H1 (cell line): ENCODE measurements around the gene CACNA1C. TPM values are rescaled to one million over a fixed set of nuclear protein-coding genes. Genes with fewer than 3 reads are reported as not detected.

Source experiments
- CTCF ChIA-PET: fragments of 300-600 bp; sonication (Branson Sonifier 250); formaldehyde crosslinking; loops from one replicate; lab custom pipeline; 2021; ENCODE audit not compliant: partially characterized antibody; lab: Charles Lee
- POLR2A ChIA-PET: fragments of 300-600 bp; sonication (Branson Sonifier 250); formaldehyde crosslinking; loops from one replicate; lab custom pipeline; 2021; ENCODE audit warnings: inconsistent platforms; ENCODE audit not compliant: partially characterized antibody; lab: Charles Lee
- DNase-seq, 2 experiments: peaks; one replicate each; pipeline versions ENCODE4 v3.0.0 to v3.0.0-alpha.2; 2010 to 2022; ENCODE audit warnings: low spot score in 2 of 2, low read depth in 1 of 2, mixed read lengths in 1 of 2
- FAIRE-seq: peaks from 2 replicates; lab custom pipeline; 2011; peaks lifted over from hg19 to GRCh38; lab: Jason Lieb, UNC
- H2AFZ ChIP-seq: 2 replicates; pipeline ENCODE4 v1.8.1; 2012; ENCODE audit warnings: low read length, inconsistent platforms
- H2AK5ac ChIP-seq: 2 replicates; pipeline ENCODE4 v1.6.1; 2013; ENCODE audit warnings: low read depth, low read length
- H2BK120ac ChIP-seq: replicated peaks from 2 replicates; pipeline ENCODE3; 2013; ENCODE audit warnings: low read depth, low read length, inconsistent platforms
- H2BK12ac ChIP-seq: 2 replicates; pipeline ENCODE4 v1.6.1; 2013; ENCODE audit warnings: low read depth, low read length
- H2BK15ac ChIP-seq: 2 replicates; pipeline ENCODE4 v1.6.1; 2013; ENCODE audit warnings: low read length
- H2BK20ac ChIP-seq: 2 replicates; pipeline ENCODE4 v1.6.1; 2013; ENCODE audit warnings: low read length
- H2BK5ac ChIP-seq: 2 replicates; pipeline ENCODE4 v1.6.1; 2013; ENCODE audit warnings: low read depth, low read length
- H3K14ac ChIP-seq: 2 replicates; pipeline ENCODE4 v1.6.1; 2013; ENCODE audit warnings: inconsistent platforms; ENCODE audit not compliant: insufficient read length
- H3K18ac ChIP-seq: 2 replicates; pipeline ENCODE4 v1.6.1; 2013; ENCODE audit warnings: low read length; ENCODE audit errors: extremely low read depth
- H3K23ac ChIP-seq: 2 replicates; pipeline ENCODE4 v1.6.1; 2013; ENCODE audit warnings: inconsistent platforms; ENCODE audit not compliant: insufficient read length
- H3K23me2 ChIP-seq: 2 replicates; pipeline ENCODE4 v1.6.1; 2013; ENCODE audit warnings: low read depth, low read length
- H3K27ac ChIP-seq: 2 replicates; pipeline ENCODE4 v1.6.1; 2011; ENCODE audit warnings: low read depth, low read length, inconsistent platforms
- H3K27me3 ChIP-seq, 4 experiments: replicated peaks in 1 of 4; 1 replicate in 1 of 4; 2 replicates in 3 of 4; pipeline versions ENCODE4 v1.6.1 to v1.8.1; 2011 to 2013; ENCODE audit warnings: low read length in 3 of 4, mild to moderate bottlenecking in 3 of 4, inconsistent platforms in 2 of 4, mixed read lengths in 2 of 4, moderate library complexity in 1 of 4; ENCODE audit not compliant: control insufficient read depth in 3 of 4, insufficient read depth in 3 of 4; ENCODE audit errors: extremely low read depth in 1 of 4
- H3K36me3 ChIP-seq, 4 experiments: 2 replicates each; pipeline versions ENCODE4 v1.6.1 to v1.8.1; 2011 to 2013; ENCODE audit warnings: mild to moderate bottlenecking in 4 of 4, low read length in 3 of 4, moderate library complexity in 2 of 4, control low read depth in 1 of 4, inconsistent platforms in 1 of 4; ENCODE audit not compliant: insufficient read depth in 4 of 4, control insufficient read depth in 2 of 4
- H3K4ac ChIP-seq: replicated peaks from 2 replicates; pipeline ENCODE3; 2013; ENCODE audit warnings: low read length, low read depth, mixed read lengths, inconsistent platforms; ENCODE audit not compliant: insufficient read length
- H3K4me1 ChIP-seq, 4 experiments: replicated peaks in 1 of 4; 1 replicate in 1 of 4; 2 replicates in 3 of 4; pipeline versions ENCODE4 v1.6.1 to v1.8.1; 2011 to 2013; ENCODE audit warnings: low read length in 3 of 4, inconsistent platforms in 2 of 4, mixed read lengths in 1 of 4; ENCODE audit not compliant: insufficient read depth in 4 of 4, control insufficient read depth in 3 of 4
- H3K4me2 ChIP-seq, 2 experiments: 2 replicates each; pipeline versions ENCODE4 v1.6.1 to v1.8.1; 2011 to 2013; ENCODE audit warnings: low read depth in 2 of 2, low read length in 2 of 2, control low read depth in 1 of 2, inconsistent platforms in 1 of 2, mild to moderate bottlenecking in 1 of 2; ENCODE audit not compliant: insufficient read depth in 1 of 2
- H3K4me3 ChIP-seq, 4 experiments: fragments of 200-600, 300-600 bp in 1 of 4; sonication (generic), shearing (Covaris generic), sonication (Bioruptor Twin) in 1 of 4; 2 replicates each; pipeline versions ENCODE4 v1.5.1 to v1.8.1; 2011 to 2016; ENCODE audit warnings: low read length in 4 of 4, low read depth in 3 of 4, control low read depth in 2 of 4, inconsistent platforms in 2 of 4, mild to moderate bottlenecking in 2 of 4, mixed read lengths in 1 of 4, moderate library complexity in 1 of 4; ENCODE audit not compliant: insufficient read depth in 2 of 4; ENCODE audit errors: extremely low read depth in 1 of 4
- H3K56ac ChIP-seq: replicated peaks from 2 replicates; pipeline ENCODE3; 2013; ENCODE audit warnings: low read depth, mild to moderate bottlenecking, mixed read lengths, low read length, inconsistent platforms; ENCODE audit not compliant: insufficient read length
- H3K79me1 ChIP-seq: 2 replicates; pipeline ENCODE4 v1.6.1; 2013; ENCODE audit warnings: low read depth, low read length, control low read depth
- H3K79me2 ChIP-seq, 2 experiments: 2 replicates each; pipeline versions ENCODE4 v1.6.1 to v1.8.1; 2012 to 2013; ENCODE audit warnings: low read length in 2 of 2, mild to moderate bottlenecking in 2 of 2, inconsistent platforms in 1 of 2; ENCODE audit not compliant: insufficient read depth in 2 of 2, control insufficient read depth in 1 of 2
- H3K9ac ChIP-seq, 4 experiments: replicated peaks in 1 of 4; 1 replicate in 1 of 4; 2 replicates in 3 of 4; pipeline versions ENCODE4 v1.6.1 to v1.8.1; 2011 to 2013; ENCODE audit warnings: low read depth in 3 of 4, low read length in 3 of 4, control low read depth in 2 of 4, mild to moderate bottlenecking in 2 of 4, moderate library complexity in 2 of 4, inconsistent platforms in 1 of 4; ENCODE audit errors: extremely low read depth in 1 of 4
- H3K9me3 ChIP-seq, 2 experiments: 2 replicates each; pipeline versions ENCODE4 v1.6.1 to v1.8.1; 2012 to 2013; ENCODE audit warnings: mild to moderate bottlenecking in 2 of 2, moderate library complexity in 2 of 2, control low read depth in 1 of 2, inconsistent platforms in 1 of 2, low read depth in 1 of 2, low read length in 1 of 2, mixed read lengths in 1 of 2; ENCODE audit not compliant: insufficient read depth in 2 of 2
- H4K20me1 ChIP-seq, 2 experiments: replicated peaks in 1 of 2; 2 replicates each; pipeline versions ENCODE3 to v1.8.1; 2011 to 2013; ENCODE audit warnings: inconsistent platforms in 2 of 2, low read length in 2 of 2, mild to moderate bottlenecking in 1 of 2; ENCODE audit not compliant: insufficient read depth in 2 of 2, control insufficient read depth in 1 of 2
- H4K5ac ChIP-seq: 2 replicates; pipeline ENCODE4 v1.6.1; 2013; ENCODE audit warnings: low read length, low read depth, mixed read lengths, inconsistent platforms; ENCODE audit not compliant: insufficient read length
- H4K8ac ChIP-seq: 2 replicates; pipeline ENCODE4 v1.8.0; 2013; ENCODE audit warnings: mild to moderate bottlenecking, moderate library complexity, low read length, inconsistent platforms; ENCODE audit not compliant: insufficient read depth; ENCODE audit errors: extremely low read depth
- H4K91ac ChIP-seq: replicated peaks from 2 replicates; pipeline ENCODE3; 2013; ENCODE audit warnings: low read length, mixed read lengths, inconsistent platforms; ENCODE audit not compliant: insufficient read length
- BACH1 ChIP-seq: IDR thresholded peaks from 2 replicates; pipeline ENCODE4 v1.6.1; 2012; ENCODE audit warnings: low read length, improper control_type of control experiment
- BCL11A ChIP-seq, 2 experiments: IDR thresholded peaks; one replicate each; pipeline ENCODE4 v1.6.1; 2011; ENCODE audit warnings: low read depth in 2 of 2, low read length in 2 of 2, mild to moderate bottlenecking in 2 of 2
- CHD2 ChIP-seq: IDR thresholded peaks from 2 replicates; pipeline ENCODE4 v1.6.1; 2012; ENCODE audit warnings: low read length, improper control_type of control experiment
- EP300 ChIP-seq, 2 experiments: IDR thresholded peaks; 1 replicate in 1 of 2; 2 replicates in 1 of 2; pipeline ENCODE4 v1.6.1; 2011 to 2012; ENCODE audit warnings: low read depth in 2 of 2, low read length in 2 of 2, mild to moderate bottlenecking in 2 of 2, borderline replicate concordance in 1 of 2, inconsistent platforms in 1 of 2, moderate library complexity in 1 of 2
- GTF2F1 ChIP-seq: IDR thresholded peaks from 2 replicates; pipeline ENCODE4 v1.6.1; 2012; ENCODE audit warnings: low read depth, low read length, improper control_type of control experiment, borderline replicate concordance
- JUND ChIP-seq: IDR thresholded peaks from 2 replicates; pipeline ENCODE4 v1.6.1; 2011; ENCODE audit warnings: mild to moderate bottlenecking, improper control_type of control experiment, low read length
- KDM4A ChIP-seq: IDR thresholded peaks from one replicate; pipeline ENCODE4 v1.7.1; 2012; ENCODE audit warnings: low read depth, mild to moderate bottlenecking, moderate library complexity, low read length, inconsistent platforms; ENCODE audit not compliant: severe bottlenecking
- POLR2A ChIP-seq, 2 experiments: IDR thresholded peaks; 1 replicate in 1 of 2; 2 replicates in 1 of 2; pipeline ENCODE4 v1.6.1; 2011; ENCODE audit warnings: low read depth in 2 of 2, low read length in 2 of 2, mild to moderate bottlenecking in 2 of 2; ENCODE audit errors: control extremely low read depth in 1 of 2
- RAD21 ChIP-seq, 2 experiments: IDR thresholded peaks in 1 of 2; conservative IDR thresholded peaks in 1 of 2; 2 replicates each; pipeline ENCODE4 v1.6.1; 2011; ENCODE audit warnings: low read depth in 2 of 2, low read length in 2 of 2, improper control_type of control experiment in 1 of 2, inconsistent platforms in 1 of 2, mild to moderate bottlenecking in 1 of 2, moderate library complexity in 1 of 2
- RFX5 ChIP-seq: IDR thresholded peaks from 2 replicates; pipeline ENCODE4 v1.6.1; 2011; ENCODE audit warnings: low read depth, low read length, improper control_type of control experiment, borderline replicate concordance
- RXRA ChIP-seq: IDR thresholded peaks from 2 replicates; pipeline ENCODE4 v1.6.1; 2011; ENCODE audit warnings: low read depth, mild to moderate bottlenecking, low read length, moderate library complexity; ENCODE audit not compliant: insufficient read depth
- TAF7 ChIP-seq: optimal IDR thresholded peaks from 2 replicates; pipeline ENCODE3; 2011; ENCODE audit warnings: low read depth, mild to moderate bottlenecking, inconsistent platforms, low read length, moderate library complexity, borderline replicate concordance
- YY1 ChIP-seq: IDR thresholded peaks from 2 replicates; pipeline ENCODE4 v1.6.1; 2011; ENCODE audit warnings: low read depth, mild to moderate bottlenecking, low read length
- WGBS, 2 experiments: shearing (Covaris generic) in 1 of 2; methylation state at CpG; one replicate each; pipeline versions ENCODE4 v1.1.6 to v1.1.7; 2013 to 2015; ENCODE audit warnings: low lambda C conversion rate in 2 of 2, mixed read lengths in 2 of 2, inconsistent platforms in 1 of 2, low coverage in 1 of 2, missing lambda C conversion rate in 1 of 2; ENCODE audit not compliant: insufficient replicate concordance in 2 of 2, insufficient coverage in 1 of 2, insufficient read length in 1 of 2; ENCODE audit errors: extremely low coverage in 1 of 2, missing lambda C conversion rate in 1 of 2; 5-methylcytosine and 5-hydroxymethylcytosine counted together
- polyA plus RNA-seq, 7 experiments: library from polyadenylated mRNA; depleted of rRNA in 3 of 7; stranded (reverse) in 5 of 7; unstranded in 2 of 7; fragments of >200 nt in 5 of 7; fragments of 200-250 nt in 2 of 7; gene quantifications; 1 replicate in 5 of 7; 2 replicates in 1 of 7; 4 replicates in 1 of 7; pipeline versions ENCODE4 v1.2.1 to v1.2.3, GENCODE V29; 2011 to 2013; ENCODE audit warnings: missing spikeins in 2 of 7, mixed read lengths in 2 of 7
- total RNA-seq: library from RNA; stranded (reverse); fragmentation: NEBNext Ultra II Directional; extraction: Animal tissue kit (Norgen Biotek cat#: 25700); gene quantifications from 2 replicates; pipeline ENCODE4 v1.2.1, GENCODE V29; 2021
- TF ChIP-seq, protein P1 (sequence below): IDR thresholded peaks from 2 replicates; pipeline ENCODE4 v1.6.1; 2011; ENCODE audit warnings: low read length, improper control_type of control experiment

The CACNA1C gene
- total and polyA plus RNA-seq, 2 of the 8 experiments (the other 6 are each of a cell fraction or from before 2014, with no cell fraction given) = 1.3 TPM

DNA sequence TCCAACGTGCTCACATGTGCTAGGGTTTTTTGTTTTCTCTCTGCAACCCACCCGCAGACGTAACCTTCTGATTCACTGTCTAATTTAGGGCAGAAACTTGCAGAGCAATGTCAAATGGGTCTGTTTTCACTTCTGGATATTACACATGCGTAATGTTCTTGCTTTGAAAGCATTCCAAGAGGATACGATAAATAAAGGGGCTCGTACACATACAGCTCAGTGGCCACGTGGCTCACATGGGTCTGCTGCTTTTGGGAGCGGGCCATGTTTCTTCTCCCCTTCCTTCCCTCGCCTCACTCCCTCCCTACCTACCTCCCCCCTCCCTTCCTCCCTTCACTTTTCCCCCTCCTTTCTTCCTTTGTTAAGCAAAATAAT, 23.4 kb downstream of the CACNA1C start:
- Histone ChIP-seq H2BK12ac (no peak overlapping the region), H3K9me3 (peaks cover 6% of the 10 kb centered on the region in 2 experiments; a peak in 2 of 4 replicates), H2BK20ac (no peak overlapping the region), H3K4me3 (no peak overlapping the region), H3K36me3 (no peaks in the 10 kb centered on the region; a peak in 1 of 8 replicates), H2AFZ (no peak overlapping the region), H3K18ac (no peak overlapping the region), H4K91ac (no peak overlapping the region), H3K4ac (no peak overlapping the region), H3K23me2 (no peaks in the 10 kb centered on the region), H2AK5ac (no peak overlapping the region), H3K79me2 (no peaks in the 10 kb centered on the region), H4K20me1 (no peaks in the 10 kb centered on the region), H4K8ac (no peak overlapping the region), H2BK5ac (no peak overlapping the region), H3K9ac (no peak overlapping the region), H3K27me3 (no peaks in the 10 kb centered on the region), H4K5ac (no peak overlapping the region), H3K56ac (no peak overlapping the region), H3K4me1 (0 out of 7 replicates have a peak, but pooled peaks cover 0 to 2% (median 0%) of the 10 kb centered on the region in 4 experiments), H3K23ac (no peak overlapping the region), H2BK120ac (no peak overlapping the region), H3K4me2 (no peak overlapping the region), H3K27ac (no peak overlapping the region), H2BK15ac (no peak overlapping the region), H3K14ac (no peak overlapping the region), H3K79me1 (no peaks in the 10 kb centered on the region; the same call in 1 of the 2 replicates)
- DNase-seq = no peak
- no peak for FAIRE-seq
- POLR2A ChIA-PET = no interaction called here
- CTCF ChIA-PET = no interaction called here
- WGBS, 2 experiments = 89% methylated on average over 8 of the region's 9 CpGs; no CpG with 5 or more reads in 1 of the 2 experiments
- no peak for TF ChIP-seq GTF2F1
- no peak for TF ChIP-seq BCL11A (IDR thresholded peaks at IDR 0.05; ENCODE audit: low read depth in 2 of 2, low read length in 2 of 2)
- TF ChIP-seq POLR2A (IDR thresholded peaks at IDR 0.05; ENCODE audit: control extremely low read depth in 1 of 2, low read depth in 2 of 2, low read length in 2 of 2) = no peak
- no peak for TF ChIP-seq BACH1
- no peak for TF ChIP-seq KDM4A
- TF ChIP-seq YY1 = no peak
- no peak for TF ChIP-seq RAD21 (IDR thresholded peaks at IDR 0.05 in 1 of 2, conservative IDR thresholded peaks at IDR 0.05 in 1 of 2; ENCODE audit: low read depth in 2 of 2, low read length in 2 of 2)
- TF ChIP-seq RXRA = no peak
- TF ChIP-seq, protein P1, sequence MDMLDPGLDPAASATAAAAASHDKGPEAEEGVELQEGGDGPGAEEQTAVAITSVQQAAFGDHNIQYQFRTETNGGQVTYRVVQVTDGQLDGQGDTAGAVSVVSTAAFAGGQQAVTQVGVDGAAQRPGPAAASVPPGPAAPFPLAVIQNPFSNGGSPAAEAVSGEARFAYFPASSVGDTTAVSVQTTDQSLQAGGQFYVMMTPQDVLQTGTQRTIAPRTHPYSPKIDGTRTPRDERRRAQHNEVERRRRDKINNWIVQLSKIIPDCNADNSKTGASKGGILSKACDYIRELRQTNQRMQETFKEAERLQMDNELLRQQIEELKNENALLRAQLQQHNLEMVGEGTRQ = no peak
- TF ChIP-seq JUND = no peak
- no peak for TF ChIP-seq TAF7
- no peak for TF ChIP-seq CHD2
- TF ChIP-seq RFX5 = no peak
- no peak for TF ChIP-seq EP300 (IDR thresholded peaks at IDR 0.05; ENCODE audit: borderline replicate concordance in 1 of 2, low read depth in 2 of 2, low read length in 2 of 2)
